Measurements from ENCODE around the gene ARHGEF28. TPM values are rescaled to one million over a fixed set of nuclear protein-coding genes. Genes with fewer than 3 reads are reported as not detected.

Gene ARHGEF28
- total RNA-seq, 4 donors from 2014 or later = 30.9 to 54.7 (median 36.2) TPM

DNA sequence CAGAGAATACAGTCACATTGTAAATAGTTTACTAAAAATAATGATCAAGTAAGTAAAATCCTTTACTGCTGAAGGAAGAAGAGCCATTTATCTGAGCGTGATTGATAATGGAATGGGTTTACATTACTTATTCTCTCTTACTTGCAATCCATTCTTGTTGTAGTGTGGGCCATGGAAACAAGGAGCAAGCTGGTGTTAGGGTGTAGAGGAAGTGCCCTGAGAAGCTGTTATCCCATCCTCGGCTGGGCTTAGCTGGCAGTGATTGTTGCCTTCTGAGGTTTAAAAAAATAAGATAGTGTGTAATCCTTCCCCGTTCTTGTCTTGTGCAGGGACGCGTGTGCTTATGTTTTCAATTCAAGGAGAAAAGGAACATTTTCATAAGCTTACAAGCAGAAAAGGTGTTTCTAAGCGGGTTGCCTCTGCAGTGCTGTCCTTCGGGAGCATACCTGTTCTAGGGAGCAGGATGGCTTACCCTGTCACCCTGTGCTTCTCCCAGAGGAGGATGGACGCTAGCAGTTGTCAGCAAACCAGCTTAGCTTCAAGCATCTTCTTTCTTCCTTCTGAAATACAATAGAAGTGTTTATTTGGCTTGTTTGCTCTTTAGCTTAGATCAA lies 188.3 kb downstream of the ARHGEF28 start:
- DNase-seq (ENCODE audit: low spot score in 2 of 2) = no peak
- no peak for TF ChIP-seq POLR2A (IDR thresholded peaks at IDR 0.05)
- TF ChIP-seq, protein P1, sequence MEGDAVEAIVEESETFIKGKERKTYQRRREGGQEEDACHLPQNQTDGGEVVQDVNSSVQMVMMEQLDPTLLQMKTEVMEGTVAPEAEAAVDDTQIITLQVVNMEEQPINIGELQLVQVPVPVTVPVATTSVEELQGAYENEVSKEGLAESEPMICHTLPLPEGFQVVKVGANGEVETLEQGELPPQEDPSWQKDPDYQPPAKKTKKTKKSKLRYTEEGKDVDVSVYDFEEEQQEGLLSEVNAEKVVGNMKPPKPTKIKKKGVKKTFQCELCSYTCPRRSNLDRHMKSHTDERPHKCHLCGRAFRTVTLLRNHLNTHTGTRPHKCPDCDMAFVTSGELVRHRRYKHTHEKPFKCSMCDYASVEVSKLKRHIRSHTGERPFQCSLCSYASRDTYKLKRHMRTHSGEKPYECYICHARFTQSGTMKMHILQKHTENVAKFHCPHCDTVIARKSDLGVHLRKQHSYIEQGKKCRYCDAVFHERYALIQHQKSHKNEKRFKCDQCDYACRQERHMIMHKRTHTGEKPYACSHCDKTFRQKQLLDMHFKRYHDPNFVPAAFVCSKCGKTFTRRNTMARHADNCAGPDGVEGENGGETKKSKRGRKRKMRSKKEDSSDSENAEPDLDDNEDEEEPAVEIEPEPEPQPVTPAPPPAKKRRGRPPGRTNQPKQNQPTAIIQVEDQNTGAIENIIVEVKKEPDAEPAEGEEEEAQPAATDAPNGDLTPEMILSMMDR (IDR thresholded peaks at IDR 0.05) = no peak
- 45 to 57% methylated on average over 8 of the region's 8 CpGs for WGBS, 2 donors
- H3K4me3 ChIP-seq (ENCODE audit: low read depth, poor library complexity, severe bottlenecking) = no peak overlapping the region
- intact Hi-C loops (cut with DNase I; ENCODE audit: low total_unique reads) = no loop called here

DNA sequence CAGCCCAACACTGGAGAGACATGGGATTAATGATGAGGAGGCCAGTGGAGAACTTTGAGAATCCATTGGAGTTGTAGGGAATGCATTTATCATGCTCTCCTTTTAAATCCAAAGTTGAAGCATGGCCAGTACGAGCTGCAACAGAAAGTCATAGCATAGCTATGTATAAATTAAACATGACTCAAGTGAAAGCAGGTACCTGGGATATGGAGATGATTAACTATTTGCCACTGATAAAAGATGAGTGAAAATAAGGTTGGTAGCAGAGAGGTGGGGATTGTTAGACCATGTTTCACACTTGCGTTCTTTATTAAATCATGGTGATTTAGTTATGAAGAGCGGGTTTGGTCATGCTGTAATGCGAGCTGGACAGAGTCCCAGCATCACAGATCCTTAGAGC lies 189.6 kb downstream of the ARHGEF28 start:
- intact Hi-C loops (cut with DNase I; ENCODE audit: low total_unique reads) = no loop called here
- WGBS, 2 donors = 48 to 71% methylated on average over 4 of the region's 4 CpGs
- no peak overlapping the region for H3K4me3 ChIP-seq (ENCODE audit: low read depth, poor library complexity, severe bottlenecking)
- no peak for TF ChIP-seq POLR2A (IDR thresholded peaks at IDR 0.05)
- TF ChIP-seq, protein P1 (IDR thresholded peaks at IDR 0.05) = no peak
- DNase-seq (ENCODE audit: low spot score in 2 of 2) = no peak

DNA sequence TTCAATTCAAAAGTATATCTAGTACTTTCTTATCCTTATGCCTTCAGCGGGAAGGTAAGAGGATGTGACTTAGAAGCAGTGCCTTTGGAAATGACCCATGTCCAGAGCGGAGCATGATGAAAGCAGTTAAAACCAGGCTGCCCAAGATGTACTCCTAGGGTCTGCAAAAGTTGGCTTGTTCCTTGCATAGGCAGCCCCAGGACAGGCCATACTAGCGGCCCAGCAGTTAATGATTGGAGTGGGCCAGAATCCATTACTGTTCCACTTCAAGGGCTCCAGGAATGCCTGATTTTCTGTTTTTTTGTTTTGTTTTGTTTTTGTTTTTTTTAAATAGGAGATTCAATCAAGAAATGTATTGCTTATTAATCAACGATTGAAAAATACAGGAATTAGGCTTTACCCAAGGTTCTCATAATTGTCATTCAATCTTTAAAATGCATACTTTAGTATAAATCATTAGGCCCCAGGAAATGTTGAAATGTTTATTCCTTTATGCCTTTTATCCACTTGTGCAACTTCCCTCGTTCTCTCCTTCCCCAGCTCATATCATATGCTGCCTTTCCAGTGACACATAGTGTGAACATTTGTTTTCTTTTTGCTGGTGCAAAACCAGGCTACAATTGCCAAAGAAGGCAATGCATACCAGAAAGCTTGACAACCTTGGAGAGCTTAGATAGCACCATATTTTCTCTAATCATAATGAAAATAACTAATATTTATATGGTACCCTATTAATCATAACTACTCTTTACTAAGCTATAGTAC lies 190.8 kb downstream of the ARHGEF28 start:
- DNase-seq (ENCODE audit: low spot score in 2 of 2) = no peak
- TF ChIP-seq POLR2A (IDR thresholded peaks at IDR 0.05) = no peak
- TF ChIP-seq, protein P1 (IDR thresholded peaks at IDR 0.05) = no peak
- no peak overlapping the region for H3K4me3 ChIP-seq (ENCODE audit: low read depth, poor library complexity, severe bottlenecking)
- intact Hi-C loops (cut with DNase I; ENCODE audit: low total_unique reads) = no loop called here
- 79 to 80% methylated on average over 5 of the region's 5 CpGs for WGBS, 2 donors

DNA sequence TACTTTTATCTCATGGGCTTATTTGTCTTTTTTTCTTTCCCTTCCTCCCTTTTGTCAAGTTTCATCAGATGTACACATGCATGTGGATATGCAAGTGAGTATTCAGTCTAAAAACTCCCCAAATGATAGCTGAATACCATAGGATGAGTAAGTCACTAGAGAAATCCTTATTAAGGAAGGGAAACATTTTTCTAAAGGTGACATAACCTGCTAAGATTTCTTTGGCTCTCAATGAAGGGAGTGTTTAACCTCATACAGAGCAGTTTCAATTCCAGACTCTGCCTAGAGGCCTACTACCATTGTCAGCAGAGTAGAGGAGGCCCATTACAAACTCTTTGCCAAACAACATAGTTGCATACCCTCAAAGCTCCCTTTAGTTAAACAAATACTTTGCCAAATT lies 192.4 kb downstream of the ARHGEF28 start:
- TF ChIP-seq, protein P1 (IDR thresholded peaks at IDR 0.05) = no peak
- TF ChIP-seq POLR2A (IDR thresholded peaks at IDR 0.05) = no peak
- no peak for DNase-seq (ENCODE audit: low spot score in 2 of 2)
- intact Hi-C loops (cut with DNase I; ENCODE audit: low total_unique reads) = no loop called here
- H3K4me3 ChIP-seq (ENCODE audit: low read depth, poor library complexity, severe bottlenecking) = no peak overlapping the region

DNA sequence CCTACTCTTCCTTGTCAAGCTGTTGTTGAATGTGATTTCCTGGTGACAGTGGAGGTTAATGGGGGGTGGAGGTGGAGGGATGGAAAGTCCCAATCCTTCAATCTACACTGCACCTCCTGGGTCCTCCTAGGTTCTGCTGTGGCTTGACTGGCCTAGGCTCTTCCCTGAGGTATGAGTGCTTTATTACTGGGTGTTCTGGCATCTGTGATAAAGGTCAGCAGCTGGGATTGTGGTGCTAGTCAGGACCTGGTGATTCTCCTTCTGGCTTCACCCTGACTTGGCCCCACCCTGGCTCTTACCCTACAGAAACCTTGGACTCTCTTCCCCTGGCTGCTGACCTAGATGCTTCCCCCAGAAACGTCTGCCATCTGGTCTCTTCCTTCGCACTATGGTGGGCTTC lies 194.3 kb downstream of the ARHGEF28 start:
- H3K4me3 ChIP-seq (ENCODE audit: low read depth, poor library complexity, severe bottlenecking) = no peak overlapping the region
- TF ChIP-seq, protein P1 (IDR thresholded peaks at IDR 0.05) = no peak
- TF ChIP-seq POLR2A (IDR thresholded peaks at IDR 0.05) = no peak
- DNase-seq (ENCODE audit: low spot score in 2 of 2) = no peak
- WGBS, 2 donors = 64 to 85% methylated on average over 2 of the region's 2 CpGs
- intact Hi-C loops (cut with DNase I; ENCODE audit: low total_unique reads) = no loop called here
